A549 (cell line): ENCODE results near the gene DHRS12.

Experiments
- CEBPB ChIP-seq, 2 experiments: fragments of >200 bp in 1 of 2; sonication (Bioruptor Twin) in 1 of 2; formaldehyde crosslinking in 1 of 2; IDR thresholded peaks; 2 replicates each; pipeline ENCODE4 v1.6.1; 2012 to 2016
- E2F6 ChIP-seq: IDR thresholded peaks from 2 replicates; pipeline ENCODE4 v1.6.1; 2012; ENCODE audit warnings: low read depth, borderline replicate concordance
- EHF ChIP-seq: fragments of 250-450 bp; sonication (Bioruptor Pico); IDR thresholded peaks from 2 replicates; pipeline ENCODE4 v1.5.0; 2020; ENCODE audit warnings: mild to moderate bottlenecking
- ELK1 ChIP-seq: fragments of 150-350 bp; IDR thresholded peaks from 2 replicates; pipeline ENCODE4 v1.6.1; 2014; ENCODE audit warnings: low read depth, mild to moderate bottlenecking, low read length
- ESRRA ChIP-seq: fragments of 150-350 bp; IDR thresholded peaks from 2 replicates; pipeline ENCODE4 v1.6.1; 2014; ENCODE audit warnings: mild to moderate bottlenecking, low read length, borderline replicate concordance
- HDAC2 ChIP-seq: fragments of 200-600 bp; sonication (generic); IDR thresholded peaks from 2 replicates; pipeline ENCODE4 v1.6.1; 2016
- NR3C1 ChIP-seq: fragments of >200 bp; sonication (Bioruptor Twin); formaldehyde crosslinking; IDR thresholded peaks from 3 replicates; pipeline ENCODE4 v1.6.1; 2017
- POLR2A ChIP-seq: IDR thresholded peaks from 2 replicates; pipeline ENCODE4 v1.6.1; 2012; ENCODE audit warnings: mild to moderate bottlenecking, low read length
- REST ChIP-seq: fragments of 200-600 bp; sonication (generic); IDR thresholded peaks from 2 replicates; pipeline ENCODE4 v1.6.1; 2016; ENCODE audit warnings: antibody characterized with exemption, mild to moderate bottlenecking, moderate library complexity
- RNF2 ChIP-seq: fragments of 200-600 bp; sonication (generic); IDR thresholded peaks from 2 replicates; pipeline ENCODE4 v1.6.1; 2016; ENCODE audit warnings: low read depth, mild to moderate bottlenecking, antibody characterized with exemption, moderate library complexity, borderline replicate concordance
- SMC3 ChIP-seq: fragments of >200 bp; sonication (Bioruptor Twin); formaldehyde crosslinking; IDR thresholded peaks from 3 replicates; pipeline ENCODE4 v1.6.1; 2018; ENCODE audit warnings: inconsistent platforms
- TF ChIP-seq, protein P1 (sequence below): fragments of >200 bp; sonication (Bioruptor Twin); formaldehyde crosslinking; IDR thresholded peaks from 3 replicates; pipeline ENCODE4 v1.5.1; 2016

- TF ChIP-seq, protein P1, sequence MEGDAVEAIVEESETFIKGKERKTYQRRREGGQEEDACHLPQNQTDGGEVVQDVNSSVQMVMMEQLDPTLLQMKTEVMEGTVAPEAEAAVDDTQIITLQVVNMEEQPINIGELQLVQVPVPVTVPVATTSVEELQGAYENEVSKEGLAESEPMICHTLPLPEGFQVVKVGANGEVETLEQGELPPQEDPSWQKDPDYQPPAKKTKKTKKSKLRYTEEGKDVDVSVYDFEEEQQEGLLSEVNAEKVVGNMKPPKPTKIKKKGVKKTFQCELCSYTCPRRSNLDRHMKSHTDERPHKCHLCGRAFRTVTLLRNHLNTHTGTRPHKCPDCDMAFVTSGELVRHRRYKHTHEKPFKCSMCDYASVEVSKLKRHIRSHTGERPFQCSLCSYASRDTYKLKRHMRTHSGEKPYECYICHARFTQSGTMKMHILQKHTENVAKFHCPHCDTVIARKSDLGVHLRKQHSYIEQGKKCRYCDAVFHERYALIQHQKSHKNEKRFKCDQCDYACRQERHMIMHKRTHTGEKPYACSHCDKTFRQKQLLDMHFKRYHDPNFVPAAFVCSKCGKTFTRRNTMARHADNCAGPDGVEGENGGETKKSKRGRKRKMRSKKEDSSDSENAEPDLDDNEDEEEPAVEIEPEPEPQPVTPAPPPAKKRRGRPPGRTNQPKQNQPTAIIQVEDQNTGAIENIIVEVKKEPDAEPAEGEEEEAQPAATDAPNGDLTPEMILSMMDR, result no peak
- TF ChIP-seq HDAC2 (no peak), RNF2 (no peak), SMC3 (no peak), CEBPB (IDR thresholded peaks at IDR 0.05) (no peak), ELK1 (no peak), ESRRA (no peak), POLR2A (no peak), REST (no peak), EHF (CRISPR knock-in tag) (no peak), NR3C1 (no peak), E2F6 (no peak)
Observed at GRCh38 chr13:51811046-51811445, 7.1 kb upstream of the DHRS12 start.
